Endothelial cell (in vitro differentiated cells): ENCODE data around the gene GAS6. TPM values are rescaled to one million over a fixed set of nuclear protein-coding genes. Genes with fewer than 3 reads are reported as not detected.
"Not testable (repeated sequence)": the region's sequence is repeated elsewhere in the genome, so short reads cannot be mapped to it uniquely, and the experiment has no call there.

Source experiments
- DNase-seq: peaks from one replicate; pipeline ENCODE4 v3.0.0; 2021; ENCODE audit warnings: low spot score
- H3K27ac Mint-ChIP-seq: one replicate; pipeline ENCODE4 v1.8.0; 2021; ENCODE audit warnings: mixed read lengths, inconsistent platforms; ENCODE audit not compliant: unreplicated experiment
- H3K27me3 Mint-ChIP-seq: one replicate; pipeline ENCODE4 v1.8.0; 2021; ENCODE audit warnings: mild to moderate bottlenecking, moderate library complexity, mixed read lengths, inconsistent platforms; ENCODE audit not compliant: unreplicated experiment
- H3K36me3 Mint-ChIP-seq: one replicate; pipeline ENCODE4 v1.8.0; 2021; ENCODE audit warnings: mild to moderate bottlenecking, low read depth, mixed read lengths, inconsistent platforms; ENCODE audit not compliant: unreplicated experiment
- H3K4me1 Mint-ChIP-seq: one replicate; pipeline ENCODE4 v1.8.0; 2021; ENCODE audit warnings: mild to moderate bottlenecking, mixed read lengths, inconsistent platforms; ENCODE audit not compliant: unreplicated experiment
- H3K4me3 Mint-ChIP-seq: one replicate; pipeline ENCODE4 v1.8.0; 2021; ENCODE audit warnings: mild to moderate bottlenecking, mixed read lengths, inconsistent platforms; ENCODE audit not compliant: unreplicated experiment
- H3K9me3 Mint-ChIP-seq: one replicate; pipeline ENCODE4 v1.8.0; 2021; ENCODE audit warnings: mixed read lengths, inconsistent platforms; ENCODE audit not compliant: unreplicated experiment
- total RNA-seq: library from RNA; stranded (reverse); fragmentation: NEBNext Ultra II Directional; extraction: Animal tissue kit (Norgen Biotek cat#: 25700); gene quantifications from one replicate; pipeline ENCODE4 v1.2.1, GENCODE V29; 2021; ENCODE audit not compliant: unreplicated experiment
- TF ChIP-seq, protein P1 (sequence below): fragments of 200-600 bp; sonication (generic); IDR thresholded peaks from one replicate; pipeline ENCODE4 v1.5.0; 2021; ENCODE audit warnings: antibody characterized with exemption; ENCODE audit not compliant: unreplicated experiment

The GAS6 gene
- total RNA-seq, 1 donor from 2014 or later: 19.8 TPM

DNA sequence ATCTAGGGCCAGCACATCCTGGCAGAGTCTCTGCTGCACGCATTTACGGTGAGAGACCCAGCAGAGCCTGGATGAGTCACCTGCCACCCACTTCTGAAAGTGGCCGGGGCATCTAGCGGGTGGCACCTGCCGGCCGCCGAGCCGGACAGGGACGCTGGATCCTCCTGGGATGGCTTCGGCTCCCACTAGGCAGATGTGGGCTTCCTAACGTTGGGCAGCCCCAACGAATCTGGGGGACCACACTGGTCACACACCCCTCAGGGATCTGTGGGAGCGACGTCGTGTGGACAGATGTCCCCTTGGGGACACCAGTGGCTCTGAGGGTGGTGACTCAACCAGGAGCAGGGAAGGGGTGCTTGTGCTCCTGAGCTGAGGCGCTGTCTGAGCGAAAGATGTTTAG lies 72.7 kb downstream of the GAS6 start:
- no peak for DNase-seq

DNA sequence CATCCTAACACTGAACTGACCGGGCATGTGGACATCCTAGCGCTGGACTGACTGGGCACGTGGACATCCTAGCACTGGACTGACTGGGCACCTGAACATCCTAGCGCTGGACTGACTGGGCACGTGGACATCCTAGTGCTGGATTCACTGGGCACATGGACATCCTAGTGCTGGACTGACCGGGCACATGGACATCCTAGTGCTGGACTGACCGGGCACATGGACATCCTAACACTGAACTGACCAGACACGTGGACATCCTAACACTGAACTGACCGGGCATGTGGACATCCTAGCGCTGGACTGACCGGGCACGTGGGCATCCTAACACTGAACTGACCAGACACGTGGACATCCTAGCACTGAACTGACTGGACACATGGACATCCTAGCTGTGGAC lies 73.9 kb downstream of the GAS6 start:
- not testable (repeated sequence) for H3K4me1 Mint-ChIP-seq, H3K4me3 Mint-ChIP-seq, DNase-seq, H3K9me3 Mint-ChIP-seq, H3K27ac Mint-ChIP-seq
- H3K36me3 Mint-ChIP-seq: peaks cover 47% of the 10 kb centered on the region
- peaks cover 13% of the 10 kb centered on the region for H3K27me3 Mint-ChIP-seq

More for the DNA sequence above, 72.7 kb downstream of the GAS6 start:
- TF ChIP-seq, protein P1, sequence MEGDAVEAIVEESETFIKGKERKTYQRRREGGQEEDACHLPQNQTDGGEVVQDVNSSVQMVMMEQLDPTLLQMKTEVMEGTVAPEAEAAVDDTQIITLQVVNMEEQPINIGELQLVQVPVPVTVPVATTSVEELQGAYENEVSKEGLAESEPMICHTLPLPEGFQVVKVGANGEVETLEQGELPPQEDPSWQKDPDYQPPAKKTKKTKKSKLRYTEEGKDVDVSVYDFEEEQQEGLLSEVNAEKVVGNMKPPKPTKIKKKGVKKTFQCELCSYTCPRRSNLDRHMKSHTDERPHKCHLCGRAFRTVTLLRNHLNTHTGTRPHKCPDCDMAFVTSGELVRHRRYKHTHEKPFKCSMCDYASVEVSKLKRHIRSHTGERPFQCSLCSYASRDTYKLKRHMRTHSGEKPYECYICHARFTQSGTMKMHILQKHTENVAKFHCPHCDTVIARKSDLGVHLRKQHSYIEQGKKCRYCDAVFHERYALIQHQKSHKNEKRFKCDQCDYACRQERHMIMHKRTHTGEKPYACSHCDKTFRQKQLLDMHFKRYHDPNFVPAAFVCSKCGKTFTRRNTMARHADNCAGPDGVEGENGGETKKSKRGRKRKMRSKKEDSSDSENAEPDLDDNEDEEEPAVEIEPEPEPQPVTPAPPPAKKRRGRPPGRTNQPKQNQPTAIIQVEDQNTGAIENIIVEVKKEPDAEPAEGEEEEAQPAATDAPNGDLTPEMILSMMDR: no peak
- Mint-ChIP-seq H3K27ac (no peak overlapping the region), H3K4me1 (no peaks in the 10 kb centered on the region), H3K36me3 (peaks cover 40% of the 10 kb centered on the region), H3K27me3 (peaks cover 12% of the 10 kb centered on the region), H3K4me3 (peak overlapping the region; percentile 37), H3K9me3 (no peaks in the 10 kb centered on the region)

DNA sequence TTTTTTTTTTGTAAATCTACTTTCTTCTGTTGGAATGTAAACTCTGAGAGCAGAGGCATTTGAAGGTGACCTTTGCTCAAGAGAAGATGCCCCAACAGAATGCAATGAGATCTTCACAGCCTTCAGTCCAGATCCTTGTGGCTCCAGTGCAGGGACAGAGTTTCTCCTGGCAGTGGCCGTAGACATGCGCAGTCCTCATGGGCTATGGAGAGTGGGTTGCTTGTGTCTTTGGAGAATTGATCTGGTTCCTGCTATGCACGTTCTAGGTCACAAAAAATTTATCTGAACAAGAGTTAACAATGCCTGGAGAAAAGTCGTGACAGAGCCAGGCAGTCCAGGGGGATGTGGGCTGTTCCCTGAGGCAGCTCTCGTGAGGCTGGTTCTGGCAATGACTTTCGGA lies 74.7 kb downstream of the GAS6 start:
- Mint-ChIP-seq H3K27ac (peak overlapping the region; percentile 61), H3K4me3 (no peak overlapping the region), H3K9me3 (no peaks in the 10 kb centered on the region), H3K36me3 (peaks cover 54% of the 10 kb centered on the region), H3K27me3 (peaks cover 13% of the 10 kb centered on the region), H3K4me1 (peaks cover 6% of the 10 kb centered on the region)
- DNase-seq: no peak
- TF ChIP-seq, protein P1: no peak

DNA sequence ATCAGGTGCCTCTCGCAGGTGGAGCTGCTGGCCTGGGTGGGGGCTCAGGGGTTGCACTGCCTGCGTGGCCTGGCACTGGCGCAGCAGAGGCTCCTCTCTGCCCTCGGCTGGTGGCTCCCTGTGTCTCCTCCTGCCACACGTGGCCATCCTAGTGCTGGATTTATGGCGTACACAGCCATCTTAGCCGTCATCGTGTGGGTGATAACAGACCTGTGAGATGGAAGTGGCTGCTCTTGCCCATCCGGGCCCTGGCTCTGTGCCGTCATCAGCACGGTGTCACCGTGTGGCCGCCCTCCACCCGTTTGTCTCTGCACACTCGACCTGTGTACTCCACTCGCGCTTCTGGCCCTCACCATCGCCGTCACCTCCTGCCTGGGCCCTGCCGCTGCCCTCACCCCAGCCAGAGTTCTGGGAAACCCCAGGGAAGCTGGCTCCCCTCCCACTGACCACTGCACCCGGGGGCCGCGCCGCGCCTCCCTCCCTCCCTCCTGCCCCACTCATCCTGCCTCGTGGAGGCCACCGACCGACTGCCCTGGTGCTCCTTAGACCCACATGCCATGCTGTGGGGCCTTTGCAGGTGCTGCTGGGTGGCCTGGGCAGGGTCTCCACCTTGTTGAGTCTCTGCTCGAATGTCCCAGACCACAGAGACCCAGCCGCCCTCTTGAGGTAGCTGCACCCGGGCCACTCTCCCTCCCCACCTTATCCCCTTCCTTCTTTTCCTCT lies 75.3 kb downstream of the GAS6 start:
- Mint-ChIP-seq H3K4me3 (no peak overlapping the region), H3K36me3 (peaks cover 56% of the 10 kb centered on the region), H3K27me3 (peaks cover 13% of the 10 kb centered on the region), H3K9me3 (no peaks in the 10 kb centered on the region), H3K27ac (peak overlapping the region; percentile 61), H3K4me1 (peaks cover 7% of the 10 kb centered on the region)
- no peak for DNase-seq
- TF ChIP-seq, protein P1: no peak

DNA sequence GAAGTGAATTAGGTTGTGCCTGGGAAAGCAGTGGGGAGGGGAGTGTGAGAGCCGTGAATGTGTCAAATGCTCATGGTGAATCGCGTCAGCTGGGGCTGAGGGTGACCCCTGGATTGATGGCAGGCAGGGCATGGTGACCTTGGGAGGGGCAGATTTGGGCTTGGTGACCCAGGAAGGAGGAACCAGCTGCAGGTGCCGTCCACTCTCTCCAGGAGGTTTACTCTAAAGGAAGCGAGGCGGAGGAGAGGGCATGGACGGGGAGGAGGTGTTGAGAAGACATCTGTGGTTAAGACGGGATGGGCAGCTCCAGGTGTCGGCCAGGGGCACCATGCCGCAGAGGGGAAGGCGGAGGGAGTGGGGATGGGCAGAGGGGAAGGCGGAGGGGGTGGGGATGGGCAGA lies 76.2 kb downstream of the GAS6 start:
- H3K27ac Mint-ChIP-seq: no peak overlapping the region
- peaks cover 12% of the 10 kb centered on the region for H3K27me3 Mint-ChIP-seq
- TF ChIP-seq, protein P1: no peak
- no peak for DNase-seq
- peaks cover 16% of the 10 kb centered on the region for H3K4me1 Mint-ChIP-seq
- no peaks in the 10 kb centered on the region for H3K9me3 Mint-ChIP-seq
- peaks cover 60% of the 10 kb centered on the region for H3K36me3 Mint-ChIP-seq
- no peak overlapping the region for H3K4me3 Mint-ChIP-seq
